PC-9 (cell line): ENCODE data around the gene CCNF.

Experiments
- EZH2 ChIP-seq: fragments of 200-600 bp; sonication (generic); IDR thresholded peaks from 2 replicates; pipeline ENCODE4 v1.8.0; 2017; ENCODE audit warnings: antibody characterized with exemption, low read depth
- TF ChIP-seq, protein P1 (sequence below): fragments of 200-600 bp; sonication (generic); conservative IDR thresholded peaks from 2 replicates; pipeline ENCODE4 v1.6.1; 2017; ENCODE audit warnings: mixed run types, antibody characterized with exemption, mild to moderate bottlenecking, moderate library complexity

GRCh38 chr16:2468233-2468724, 39.0 kb downstream of the CCNF start:
- TF ChIP-seq, protein P1, sequence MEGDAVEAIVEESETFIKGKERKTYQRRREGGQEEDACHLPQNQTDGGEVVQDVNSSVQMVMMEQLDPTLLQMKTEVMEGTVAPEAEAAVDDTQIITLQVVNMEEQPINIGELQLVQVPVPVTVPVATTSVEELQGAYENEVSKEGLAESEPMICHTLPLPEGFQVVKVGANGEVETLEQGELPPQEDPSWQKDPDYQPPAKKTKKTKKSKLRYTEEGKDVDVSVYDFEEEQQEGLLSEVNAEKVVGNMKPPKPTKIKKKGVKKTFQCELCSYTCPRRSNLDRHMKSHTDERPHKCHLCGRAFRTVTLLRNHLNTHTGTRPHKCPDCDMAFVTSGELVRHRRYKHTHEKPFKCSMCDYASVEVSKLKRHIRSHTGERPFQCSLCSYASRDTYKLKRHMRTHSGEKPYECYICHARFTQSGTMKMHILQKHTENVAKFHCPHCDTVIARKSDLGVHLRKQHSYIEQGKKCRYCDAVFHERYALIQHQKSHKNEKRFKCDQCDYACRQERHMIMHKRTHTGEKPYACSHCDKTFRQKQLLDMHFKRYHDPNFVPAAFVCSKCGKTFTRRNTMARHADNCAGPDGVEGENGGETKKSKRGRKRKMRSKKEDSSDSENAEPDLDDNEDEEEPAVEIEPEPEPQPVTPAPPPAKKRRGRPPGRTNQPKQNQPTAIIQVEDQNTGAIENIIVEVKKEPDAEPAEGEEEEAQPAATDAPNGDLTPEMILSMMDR, result no peak
- TF ChIP-seq EZH2, result no peak
